GM12878 (cell line): ENCODE data around the gene SPOCK1. TPM values are rescaled to one million over a fixed set of nuclear protein-coding genes. Genes with fewer than 3 reads are reported as not detected.

Experiments used
- ATAC-seq: fragments of 200-7000 bp; cut with Tn5 transposase; 3 replicates; pipeline ENCODE4 v1.9.1; 2020; ENCODE audit warnings: mild to moderate bottlenecking, moderate library complexity
- BruUV-seq: library from RNA; stranded (reverse); fragments of 400-500 nt; replicated peaks from 2 replicates; lab custom pipeline; 2021; lab: Mats Ljungman, UMichigan
- CTCF ChIA-PET: fragments of 300-600 bp; sonication (Branson Sonifier 250); formaldehyde crosslinking; extraction: SDS; loops from one replicate; lab custom pipeline; 2021; ENCODE audit warnings: inconsistent platforms; lab: Yijun Ruan, JAX
- POLR2A ChIA-PET: fragments of 350-600 bp; formaldehyde crosslinking; extraction: SDS; loops from one replicate; lab custom pipeline; 2021; ENCODE audit warnings: inconsistent platforms; lab: Charles Lee
- RAD21 ChIA-PET: fragments of 300-600 bp; sonication (Branson Sonifier 250); formaldehyde crosslinking; loops from one replicate; lab custom pipeline; 2023; ENCODE audit warnings: antibody characterized with exemption; ENCODE audit not compliant: unreplicated experiment; lab: Charles Lee
- SMC1A ChIA-PET: fragments of 300-600 bp; sonication (Branson Sonifier 250); formaldehyde crosslinking; loops from one replicate; lab custom pipeline; 2023; ENCODE audit not compliant: unreplicated experiment, uncharacterized antibody; lab: Charles Lee
- DNase-seq: peaks from one replicate; pipeline ENCODE4 v3.0.0-alpha.2; 2011; ENCODE audit warnings: low read depth, low spot score
- FAIRE-seq: peaks from 3 replicates; lab custom pipeline; 2011; peaks lifted over from hg19 to GRCh38; lab: Jason Lieb, UNC
- H2AFZ ChIP-seq: 2 replicates; pipeline ENCODE4 v1.6.0; 2011; ENCODE audit warnings: low read depth, low read length, control low read depth; ENCODE audit not compliant: control insufficient read depth
- H3K27ac ChIP-seq: 2 replicates; pipeline ENCODE4 v1.5.1; 2011; ENCODE audit warnings: control low read depth; ENCODE audit not compliant: control insufficient read depth, insufficient read depth
- H3K27me3 ChIP-seq, 2 experiments: replicated peaks in 1 of 2; 2 replicates each; pipeline versions ENCODE4 v1.6.0 to v1.6.1; 2011; ENCODE audit warnings: low read length in 1 of 2; ENCODE audit not compliant: control insufficient read depth in 2 of 2, insufficient read depth in 2 of 2
- H3K36me3 ChIP-seq, 2 experiments: 2 replicates each; pipeline ENCODE4 v1.5.1; 2011; ENCODE audit warnings: low read length in 1 of 2; ENCODE audit not compliant: control insufficient read depth in 2 of 2, insufficient read depth in 2 of 2
- H3K4me1 ChIP-seq: 2 replicates; pipeline ENCODE4 v1.6.1; 2011; ENCODE audit warnings: mild to moderate bottlenecking, low read length, moderate library complexity, mixed read lengths; ENCODE audit not compliant: control insufficient read depth, insufficient read depth
- H3K4me2 ChIP-seq: 2 replicates; pipeline ENCODE4 v1.6.0; 2011; ENCODE audit warnings: control low read depth; ENCODE audit not compliant: control insufficient read depth, insufficient read depth
- H3K4me3 ChIP-seq: fragments of 200-600 bp; sonication (generic); 2 replicates; pipeline ENCODE4 v1.5.1; 2016
- H3K79me2 ChIP-seq: 2 replicates; pipeline ENCODE4 v1.6.0; 2011; ENCODE audit warnings: low read length; ENCODE audit not compliant: control insufficient read depth, insufficient read depth
- H3K9ac ChIP-seq: 2 replicates; pipeline ENCODE4 v1.8.0; 2011; ENCODE audit warnings: low read length, control low read depth, mixed read lengths; ENCODE audit not compliant: control insufficient read depth, insufficient read depth
- H3K9me3 ChIP-seq: replicated peaks from 3 replicates; pipeline ENCODE4 v1.5.1; 2011; ENCODE audit warnings: mild to moderate bottlenecking, low read length; ENCODE audit not compliant: control insufficient read depth, insufficient read depth
- H4K20me1 ChIP-seq: 2 replicates; pipeline ENCODE4 v1.6.0; 2011; ENCODE audit not compliant: control insufficient read depth, insufficient read depth
- IRF4 ChIP-seq: IDR thresholded peaks from 2 replicates; pipeline ENCODE4 v1.6.1; 2011; ENCODE audit warnings: low read depth, low read length
- NFYB ChIP-seq: IDR thresholded peaks from 2 replicates; pipeline ENCODE4 v1.6.1; 2011; ENCODE audit warnings: low read depth, mild to moderate bottlenecking, low read length, improper control_type of control experiment, moderate library complexity; ENCODE audit not compliant: insufficient read depth
- RAD51 ChIP-seq: fragments of 450-650 bp; IDR thresholded peaks from 2 replicates; pipeline ENCODE4 v1.6.1; 2016; ENCODE audit warnings: moderate library complexity, mild to moderate bottlenecking, inconsistent platforms
- STAT3 ChIP-seq: IDR thresholded peaks from 2 replicates; pipeline ENCODE4 v1.6.1; 2011; ENCODE audit warnings: low read depth, low read length, improper control_type of control experiment
- TCF3 ChIP-seq: IDR thresholded peaks from 2 replicates; pipeline ENCODE4 v1.6.1; 2012; ENCODE audit warnings: low read depth, mild to moderate bottlenecking, low read length, borderline replicate concordance; ENCODE audit not compliant: insufficient read depth
- YBX1 ChIP-seq: fragments of 450-650 bp; IDR thresholded peaks from 2 replicates; pipeline ENCODE4 v1.6.1; 2016; ENCODE audit warnings: antibody characterized with exemption
- ZNF24 ChIP-seq: fragments of 450-650 bp; IDR thresholded peaks from 2 replicates; pipeline ENCODE4 v1.6.1; 2017; ENCODE audit warnings: antibody characterized with exemption, mild to moderate bottlenecking
- WGBS: methylation state at CpG from one replicate; pipeline ENCODE4 v1.1.6; 2016; ENCODE audit warnings: low lambda C conversion rate; ENCODE audit not compliant: insufficient replicate concordance, insufficient coverage; ENCODE audit errors: missing lambda C conversion rate; 5-methylcytosine and 5-hydroxymethylcytosine counted together
- in situ Hi-C: fragments of 300-500 bp; cut with MboI; formaldehyde crosslinking; loops from 9 replicates; pipeline ENCODE4 v1.14.3; 2018; ENCODE audit warnings: mixed read lengths
- intact Hi-C: fragments of 100-400 bp; cut with micrococcal nuclease; formaldehyde crosslinking; loops from one replicate; pipeline ENCODE4 v1.14.2; 2022; ENCODE audit not compliant: unreplicated experiment
- polyA plus RNA-seq, 11 experiments: library from polyadenylated mRNA; depleted of rRNA in 4 of 11; unstranded in 6 of 11; stranded (reverse) in 5 of 11; fragments of >200 nt; fragmentation: Nextera tagmentation in 4 of 11; fragmentation: Illumina TruSeq in 1 of 11; extraction: Ambion mirVana in 4 of 11; extraction: Trizol in 1 of 11; gene quantifications; 1 replicate in 1 of 11; 2 replicates in 10 of 11; pipeline versions ENCODE4 v1.2.1 to v1.2.3, GENCODE V29; 2011 to 2016; ENCODE audit warnings: inconsistent platforms in 2 of 11, missing spikeins in 2 of 11, low read depth in 1 of 11
- total RNA-seq, 4 experiments: library from RNA; depleted of rRNA in 3 of 4; stranded (reverse); fragments of >200 nt in 3 of 4; fragmentation: Illumina TruSeq in 1 of 4; extraction: Trizol in 1 of 4; gene quantifications; 2 replicates each; pipeline versions ENCODE4 v1.2.1 to v1.2.3, GENCODE V29; 2013 to 2021
- TF ChIP-seq, protein P1 (sequence below): fragments of 450-650 bp; IDR thresholded peaks from 2 replicates; pipeline ENCODE4 v1.6.1; 2017; ENCODE audit warnings: mild to moderate bottlenecking, moderate library complexity

SPOCK1 gene
- total and polyA plus RNA-seq, 10 of the 15 experiments (the other 5 are each of a cell fraction or from before 2014, with no cell fraction given), result 0.06 to 0.68 (median 0.25) TPM; not detected in 3

DNA sequence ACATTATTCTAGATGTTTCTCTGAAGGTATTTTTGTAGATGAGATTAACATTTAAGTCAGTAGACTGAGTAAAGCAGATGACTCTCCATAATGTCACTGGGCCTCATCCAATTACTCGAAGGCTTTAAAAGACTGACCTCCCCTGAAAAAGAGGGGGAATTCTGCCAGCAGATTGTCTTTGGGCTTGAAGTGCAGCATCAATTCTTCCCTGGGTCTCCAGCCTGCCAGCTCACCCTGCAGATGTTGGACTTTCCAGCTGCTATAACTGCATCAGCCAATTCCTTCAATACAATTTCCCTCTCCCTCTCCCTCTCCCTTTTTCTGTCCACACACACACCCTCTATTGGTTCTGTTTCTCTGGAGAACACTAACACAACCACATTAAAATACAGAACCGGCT lies 472.8 kb downstream of the SPOCK1 start:
- Histone ChIP-seq H3K9ac (no peak overlapping the region), H4K20me1 (no peaks in the 10 kb centered on the region), H3K27me3 (no peaks in the 10 kb centered on the region), H3K79me2 (no peaks in the 10 kb centered on the region), H3K4me3 (no peak overlapping the region), H3K4me1 (no peaks in the 10 kb centered on the region), H2AFZ (no peak overlapping the region), H3K9me3 (no peaks in the 10 kb centered on the region), H3K36me3 (no peaks in the 10 kb centered on the region), H3K4me2 (no peak overlapping the region), H3K27ac (no peak overlapping the region)
- FAIRE-seq (no peak), DNase-seq (no peak), ATAC-seq (no peak)
- BruUV-seq, result no TSS peak
- no peak for TF ChIP-seq TCF3
- TF ChIP-seq ZNF24, result no peak
- no peak for TF ChIP-seq STAT3
- no peak for TF ChIP-seq YBX1
- TF ChIP-seq, protein P1, sequence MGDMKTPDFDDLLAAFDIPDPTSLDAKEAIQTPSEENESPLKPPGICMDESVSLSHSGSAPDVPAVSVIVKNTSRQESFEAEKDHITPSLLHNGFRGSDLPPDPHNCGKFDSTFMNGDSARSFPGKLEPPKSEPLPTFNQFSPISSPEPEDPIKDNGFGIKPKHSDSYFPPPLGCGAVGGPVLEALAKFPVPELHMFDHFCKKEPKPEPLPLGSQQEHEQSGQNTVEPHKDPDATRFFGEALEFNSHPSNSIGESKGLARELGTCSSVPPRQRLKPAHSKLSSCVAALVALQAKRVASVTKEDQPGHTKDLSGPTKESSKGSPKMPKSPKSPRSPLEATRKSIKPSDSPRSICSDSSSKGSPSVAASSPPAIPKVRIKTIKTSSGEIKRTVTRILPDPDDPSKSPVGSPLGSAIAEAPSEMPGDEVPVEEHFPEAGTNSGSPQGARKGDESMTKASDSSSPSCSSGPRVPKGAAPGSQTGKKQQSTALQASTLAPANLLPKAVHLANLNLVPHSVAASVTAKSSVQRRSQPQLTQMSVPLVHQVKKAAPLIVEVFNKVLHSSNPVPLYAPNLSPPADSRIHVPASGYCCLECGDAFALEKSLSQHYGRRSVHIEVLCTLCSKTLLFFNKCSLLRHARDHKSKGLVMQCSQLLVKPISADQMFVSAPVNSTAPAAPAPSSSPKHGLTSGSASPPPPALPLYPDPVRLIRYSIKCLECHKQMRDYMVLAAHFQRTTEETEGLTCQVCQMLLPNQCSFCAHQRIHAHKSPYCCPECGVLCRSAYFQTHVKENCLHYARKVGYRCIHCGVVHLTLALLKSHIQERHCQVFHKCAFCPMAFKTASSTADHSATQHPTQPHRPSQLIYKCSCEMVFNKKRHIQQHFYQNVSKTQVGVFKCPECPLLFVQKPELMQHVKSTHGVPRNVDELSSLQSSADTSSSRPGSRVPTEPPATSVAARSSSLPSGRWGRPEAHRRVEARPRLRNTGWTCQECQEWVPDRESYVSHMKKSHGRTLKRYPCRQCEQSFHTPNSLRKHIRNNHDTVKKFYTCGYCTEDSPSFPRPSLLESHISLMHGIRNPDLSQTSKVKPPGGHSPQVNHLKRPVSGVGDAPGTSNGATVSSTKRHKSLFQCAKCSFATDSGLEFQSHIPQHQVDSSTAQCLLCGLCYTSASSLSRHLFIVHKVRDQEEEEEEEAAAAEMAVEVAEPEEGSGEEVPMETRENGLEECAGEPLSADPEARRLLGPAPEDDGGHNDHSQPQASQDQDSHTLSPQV, result no peak
- TF ChIP-seq IRF4, result no peak
- TF ChIP-seq RAD51, result no peak
- TF ChIP-seq NFYB, result no peak
- ChIA-PET POLR2A (no interaction called here), RAD21 (no interaction called here), CTCF (no interaction called here), SMC1A (no interaction called here)
- intact Hi-C loops (no loop called here), in situ Hi-C loops (no loop called here)
- 24% methylated on average over 2 of the region's 2 CpGs for WGBS
